GM18951 (cell line): ENCODE data around the gene TRIM45.
"Not testable (repeated sequence)": the region's sequence is repeated elsewhere in the genome, so short reads cannot be mapped to it uniquely, and the experiment has no call there.

Experiments used
- POLR2A ChIP-seq: IDR thresholded peaks from 4 replicates; pipeline ENCODE4 v1.6.1; 2011; ENCODE audit warnings: mild to moderate bottlenecking; ENCODE audit not compliant: insufficient read length, insufficient read depth; ENCODE audit errors: extremely low read depth
- in situ Hi-C: fragments of 300-500 bp; cut with MboI; formaldehyde crosslinking; loops from one replicate; pipeline ENCODE4 v1.12.0; 2022; ENCODE audit warnings: low sequenced_read_pairs, mixed read lengths, inconsistent platforms; ENCODE audit not compliant: unreplicated experiment

TRIM45 gene

GRCh38 chr1:117105722-117106121 lies 15.8 kb downstream of the TRIM45 start:
- no peak for TF ChIP-seq POLR2A
- in situ Hi-C loops: no loop called here

GRCh38 chr1:117104986-117105385 lies 16.6 kb downstream of the TRIM45 start:
- TF ChIP-seq POLR2A: no peak

GRCh38 chr1:117101858-117102257 lies 19.7 kb downstream of the TRIM45 start:
- in situ Hi-C loops: not testable (repeated sequence)

More at GRCh38 chr1:117104986-117105385, 16.6 kb downstream of the TRIM45 start:
- in situ Hi-C loops: no loop called here

GRCh38 chr1:117101334-117101733 lies 20.2 kb downstream of the TRIM45 start:
- no peak for TF ChIP-seq POLR2A
- in situ Hi-C loops: no loop called here

GRCh38 chr1:117098287-117098890 lies 23.2 kb downstream of the TRIM45 start:
- no peak for TF ChIP-seq POLR2A
- in situ Hi-C loops: no loop called here

GRCh38 chr1:117097443-117097842 lies 24.1 kb downstream of the TRIM45 start:
- no peak for TF ChIP-seq POLR2A
- in situ Hi-C loops: no loop called here

GRCh38 chr1:117096951-117097408 lies 24.6 kb downstream of the TRIM45 start:
- TF ChIP-seq POLR2A: no peak
- in situ Hi-C loops: no loop called here

GRCh38 chr1:117094841-117095604 lies 26.5 kb downstream of the TRIM45 start:
- no peak for TF ChIP-seq POLR2A
- in situ Hi-C loops: no loop called here

GRCh38 chr1:117093870-117094621 lies 27.5 kb downstream of the TRIM45 start:
- in situ Hi-C loops: no loop called here
- TF ChIP-seq POLR2A: no peak

GRCh38 chr1:117093091-117093534 lies 28.4 kb downstream of the TRIM45 start:
- TF ChIP-seq POLR2A: no peak
- in situ Hi-C loops: no loop called here

- in situ Hi-C loops: no loop called here
- no peak for TF ChIP-seq POLR2A
These were observed 29.0 kb downstream of the TRIM45 start for GRCh38 chr1:117092594-117092993.

GRCh38 chr1:117089996-117090395 lies 31.6 kb downstream of the TRIM45 start:
- in situ Hi-C loops: no loop called here
- TF ChIP-seq POLR2A: no peak

- in situ Hi-C loops: no loop called here
- TF ChIP-seq POLR2A: no peak
These were observed 33.9 kb downstream of the TRIM45 start for GRCh38 chr1:117087686-117088085.
